Ishikawa (cell line): ENCODE results near the gene IDH2.

Experiments used
- CEBPB ChIP-seq: IDR thresholded peaks from 2 replicates; pipeline ENCODE4 v1.6.1; 2012
- MAX ChIP-seq: IDR thresholded peaks from 2 replicates; pipeline ENCODE4 v1.6.1; 2012
- NFIC ChIP-seq: IDR thresholded peaks from 2 replicates; pipeline ENCODE4 v1.6.1; 2012
- RAD21 ChIP-seq: IDR thresholded peaks from 2 replicates; pipeline ENCODE4 v1.6.1; 2012; ENCODE audit warnings: low read depth
- REST ChIP-seq: IDR thresholded peaks from 2 replicates; pipeline ENCODE4 v1.6.1; 2012; ENCODE audit warnings: low read depth, mild to moderate bottlenecking
- TAF1 ChIP-seq: IDR thresholded peaks from 2 replicates; pipeline ENCODE4 v1.6.1; 2012; ENCODE audit warnings: low read depth, mild to moderate bottlenecking
- TEAD4 ChIP-seq: IDR thresholded peaks from 2 replicates; pipeline ENCODE4 v1.6.1; 2012
- USF1 ChIP-seq: IDR thresholded peaks from 2 replicates; pipeline ENCODE4 v1.6.1; 2012
- YY1 ChIP-seq: IDR thresholded peaks from 2 replicates; pipeline ENCODE4 v1.6.1; 2012; ENCODE audit warnings: low read depth
- ZBTB7A ChIP-seq: IDR thresholded peaks from 2 replicates; pipeline ENCODE4 v1.6.1; 2012; ENCODE audit warnings: low read depth

Gene IDH2

DNA sequence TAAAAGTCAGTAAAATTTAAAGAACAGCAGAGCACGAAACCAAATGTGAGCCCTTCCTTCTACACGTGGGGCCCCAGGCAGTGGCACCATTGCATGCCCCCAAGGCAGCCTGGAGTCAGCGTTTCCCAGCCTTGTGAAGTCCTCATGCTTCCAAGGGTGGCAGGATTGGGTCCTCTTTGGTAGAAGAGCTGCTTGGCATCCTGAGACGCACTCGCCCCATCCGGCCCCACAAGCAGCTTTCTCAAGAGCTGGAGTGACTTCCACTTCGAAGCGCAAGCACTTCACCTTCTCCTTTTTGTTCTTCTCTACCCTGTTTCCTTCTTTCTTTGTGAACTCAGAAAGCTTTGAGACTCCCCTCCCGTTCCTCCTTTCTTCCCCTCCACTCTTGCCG is 66.4 kb downstream of the IDH2 start:
- no peak for TF ChIP-seq RAD21
- TF ChIP-seq ZBTB7A: no peak
- TF ChIP-seq REST: no peak
- TF ChIP-seq NFIC: no peak
- no peak for TF ChIP-seq TEAD4
- TF ChIP-seq MAX: no peak

GRCh38 chr15:90035095-90035839 is 67.0 kb downstream of the IDH2 start:
- TF ChIP-seq RAD21 (no peak), MAX (no peak), YY1 (no peak), TEAD4 (no peak), CEBPB (no peak), USF1 (no peak)

DNA sequence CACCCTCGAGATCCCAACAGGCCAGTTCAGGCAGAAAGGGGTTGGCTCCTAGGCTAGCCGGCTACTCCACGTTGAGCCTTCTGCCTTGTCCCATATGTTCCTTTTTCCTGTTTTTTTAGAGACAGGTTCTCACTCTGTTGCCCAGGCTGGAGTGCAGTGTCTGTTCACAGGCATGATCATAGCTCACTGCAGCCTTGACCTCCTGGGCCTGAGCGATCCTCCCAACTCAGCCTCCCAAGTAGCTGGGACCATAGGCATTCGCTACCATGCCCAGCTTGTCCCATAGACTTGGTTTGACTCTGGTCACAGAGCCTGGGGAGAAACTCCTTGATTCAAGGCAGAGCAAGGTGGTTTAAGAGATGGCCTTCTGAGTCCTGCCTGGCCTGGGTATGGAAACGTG is 68.8 kb downstream of the IDH2 start:
- TF ChIP-seq ZBTB7A: no peak
- TF ChIP-seq TAF1: no peak
- no peak for TF ChIP-seq MAX
- no peak for TF ChIP-seq REST
